ENCODE measurements around the gene DGCR2.
"Not testable (repeated sequence)": the region's sequence is repeated elsewhere in the genome, so short reads cannot be mapped to it uniquely, and the experiment has no call there.

DGCR2 gene

GRCh38 chr22:19158649-19159048 lies 36.4 kb upstream of the DGCR2 start:
- H3K9me3 ChIP-seq (replicated peaks in 1 of 11); H3K36me3 ChIP-seq; H3K4me3 ChIP-seq; H4K20me1 ChIP-seq; H3K9ac ChIP-seq; H3K27me3 ChIP-seq: not testable (repeated sequence)
- Histone ChIP-seq H3K4me2 (peak overlapping the region in 3 of 11 experiments; percentile 5 to 53 (median 50); a peak in 4 of 22 replicates), H3K4me1 (peaks cover 0 to 22% (median 6%) of the 10 kb centered on the region in 10 experiments; a peak in 8 of 20 replicates), H3K27ac (peak overlapping the region in 1 of 11 experiments; percentile 66; a peak in 1 of 22 replicates)
- peak in 3 of 11 experiments; percentile 18 to 39 (median 25); a peak in 1 of 22 replicates for TF ChIP-seq Cebpa-rat (IDR thresholded peaks at IDR 0.05)

GRCh38 chr22:19156109-19156508 lies 33.9 kb upstream of the DGCR2 start:
- H3K4me3 ChIP-seq; H3K9me3 ChIP-seq (replicated peaks in 1 of 11); H3K9ac ChIP-seq; H3K27ac ChIP-seq; H3K4me2 ChIP-seq; H3K36me3 ChIP-seq; H4K20me1 ChIP-seq: not testable (repeated sequence)
- peaks cover 6 to 16% (median 11%) of the 10 kb centered on the region in 11 experiments for H3K27me3 ChIP-seq
- H3K4me1 ChIP-seq = peaks cover 0 to 22% (median 6%) of the 10 kb centered on the region in 10 experiments; a peak in 8 of 20 replicates

GRCh38 chr22:19152942-19153883 lies 31.0 kb upstream of the DGCR2 start:
- Histone ChIP-seq H3K36me3 (no peaks in the 10 kb centered on the region), H4K20me1 (no peaks in the 10 kb centered on the region), H3K9me3 (replicated peaks in 1 of 11) (peaks cover 10 to 30% (median 20%) of the 10 kb centered on the region in 11 experiments; a peak in 20 of 22 replicates), H3K27me3 (peaks cover 32 to 45% (median 40%) of the 10 kb centered on the region in 11 experiments), H3K4me2 (no peak overlapping the region), H3K4me3 (no peak overlapping the region), H3K9ac (no peak overlapping the region), H3K27ac (no peak overlapping the region), H3K4me1 (peaks cover 0 to under 1% (median 0%) of the 10 kb centered on the region in 10 experiments; a peak in 1 of 20 replicates)
- TF ChIP-seq Cebpa-rat (IDR thresholded peaks at IDR 0.05) = no peak

GRCh38 chr22:19151329-19152191 lies 29.3 kb upstream of the DGCR2 start:
- no peak overlapping the region for H3K4me2 ChIP-seq
- no peak overlapping the region for H3K27ac ChIP-seq
- no peak for TF ChIP-seq Cebpa-rat (IDR thresholded peaks at IDR 0.05)
- H3K27me3 ChIP-seq = peaks cover 32 to 55% (median 46%) of the 10 kb centered on the region in 11 experiments
- H4K20me1 ChIP-seq = no peaks in the 10 kb centered on the region
- no peaks in the 10 kb centered on the region for H3K36me3 ChIP-seq
- H3K4me1 ChIP-seq = no peaks in the 10 kb centered on the region
- no peak overlapping the region for H3K9ac ChIP-seq
- H3K4me3 ChIP-seq = no peak overlapping the region
- H3K9me3 ChIP-seq (replicated peaks in 1 of 11) = peaks cover 10 to 30% (median 20%) of the 10 kb centered on the region in 11 experiments; a peak in 20 of 22 replicates

- H3K9ac ChIP-seq = no peak overlapping the region
- no peak overlapping the region for H3K4me3 ChIP-seq
- no peak overlapping the region for H3K4me2 ChIP-seq
- H3K9me3 ChIP-seq (replicated peaks in 1 of 11) = peaks cover 10 to 30% (median 20%) of the 10 kb centered on the region in 11 experiments; a peak in 20 of 22 replicates
- H3K36me3 ChIP-seq = no peaks in the 10 kb centered on the region
- H3K27ac ChIP-seq = no peak overlapping the region
- H3K4me1 ChIP-seq = no peaks in the 10 kb centered on the region
- H4K20me1 ChIP-seq = no peaks in the 10 kb centered on the region
- H3K27me3 ChIP-seq = peaks cover 32 to 55% (median 46%) of the 10 kb centered on the region in 11 experiments
- TF ChIP-seq Cebpa-rat (IDR thresholded peaks at IDR 0.05) = no peak
Observed at GRCh38 chr22:19150482-19151328, 28.5 kb upstream of the DGCR2 start.

GRCh38 chr22:19149991-19150390 lies 27.8 kb upstream of the DGCR2 start, which contains the start of gene GSC2:
GSC2 (minus strand) TSS chr22:19150292; CDS start chr22:19150283, 9 bp downstream.
- no peak within 1 kb of the TSS for H3K4me2 ChIP-seq
- TF ChIP-seq Cebpa-rat (IDR thresholded peaks at IDR 0.05) = no peak

GRCh38 chr22:19149047-19149883 lies 27.1 kb upstream of the DGCR2 start:
- Histone ChIP-seq H3K4me3 (no peak overlapping the region), H3K9ac (no peak overlapping the region), H3K36me3 (no peaks in the 10 kb centered on the region), H3K4me1 (no peaks in the 10 kb centered on the region), H3K27me3 (peaks cover 32 to 55% (median 46%) of the 10 kb centered on the region in 11 experiments), H3K27ac (no peak overlapping the region), H3K9me3 (replicated peaks in 1 of 11) (peaks cover 10 to 30% (median 20%) of the 10 kb centered on the region in 11 experiments; a peak in 20 of 22 replicates), H4K20me1 (peaks cover 0 to under 1% (median 0%) of the 10 kb centered on the region in 11 experiments; a peak in 3 of 22 replicates), H3K4me2 (no peak overlapping the region)
- no peak for TF ChIP-seq Cebpa-rat (IDR thresholded peaks at IDR 0.05)

More at GRCh38 chr22:19149991-19150390, 27.8 kb upstream of the DGCR2 start, which contains the start of gene GSC2:
- no peaks in the 10 kb centered on the region for H3K4me1 ChIP-seq
- H3K36me3 ChIP-seq = no peaks in the 10 kb centered on the region
- no peak within 1 kb of the TSS for H3K9ac ChIP-seq
- H3K9me3 ChIP-seq (replicated peaks in 1 of 11) = peaks cover 10 to 30% (median 20%) of the 10 kb centered on the region in 11 experiments; a peak in 20 of 22 replicates
- no peak within 1 kb of the TSS for H3K4me3 ChIP-seq
- no peaks in the 10 kb centered on the region for H4K20me1 ChIP-seq
- peaks cover 32 to 55% (median 46%) of the 10 kb centered on the region in 11 experiments for H3K27me3 ChIP-seq
- no peak within 1 kb of the TSS for H3K27ac ChIP-seq

Data from BLaER1 treated with 17β-estradiol and CSF1 and Interleukin-3, amounts not matched to agents 10 nM and 100 nM (cell line).